Pancreas (tissue), 10 donors: Measurements from ENCODE around the gene XPOT. TPM values are rescaled to one million over a fixed set of nuclear protein-coding genes. Genes with fewer than 3 reads are reported as not detected.

ENCODE experiments used
- ATAC-seq, 4 donors: fragments of 200-7000 bp; cut with Tn5 transposase; one replicate each; pipeline versions ENCODE4 v1.8.0 to v1.9.1; 2020; ENCODE audit warnings: mild to moderate bottlenecking in 4 of 4, moderate library complexity in 4 of 4
- DNase-seq, 6 donors: peaks; one replicate each; pipeline ENCODE4 v3.0.0-alpha.2; 2020
- FAIRE-seq: peaks from 2 replicates; lab custom pipeline; 2012; peaks lifted over from hg19 to GRCh38; lab: Jason Lieb, UNC
- H3K27ac ChIP-seq, 4 donors: fragments of 200-600 bp; sonication (generic); 1 replicate in 3 of 4; 2 replicates in 1 of 4; pipeline versions ENCODE4 v1.5.0 to v1.8.0; 2020
- H3K27me3 ChIP-seq, 4 donors: fragments of 200-600 bp; one replicate each; pipeline ENCODE4 v1.8.0; 2021
- H3K36me3 ChIP-seq, 3 donors: fragments of 200-600 bp; sonication (generic) in 1 of 3; one replicate each; pipeline versions ENCODE4 v1.5.0 to v1.8.0; 2020 to 2021
- H3K4me1 ChIP-seq, 3 donors: fragments of 200-600 bp; one replicate each; pipeline ENCODE4 v1.8.0; 2021
- H3K4me3 ChIP-seq, 4 donors: fragments of 200-600 bp; sonication (generic) in 2 of 4; one replicate each; pipeline versions ENCODE4 v1.5.0 to v1.8.0; 2020 to 2021
- H3K9me3 ChIP-seq, 4 donors: fragments of 200-600 bp; one replicate each; pipeline ENCODE4 v1.8.0; 2021
- WGBS, 2 donors: extraction: QIAGEN DNeasy Blood & Tissue Kit; methylation state at CpG; one replicate each; pipeline ENCODE4 v1.1.7; 2013; 5-methylcytosine and 5-hydroxymethylcytosine counted together
- intact Hi-C, 3 donors: fragments of 100-400 bp; cut with DNase I; formaldehyde crosslinking; loops; one replicate each; pipeline versions ENCODE4 v1.11.1 to v1.14.2; 2022
- polyA plus RNA-seq, 2 donors: library from polyadenylated mRNA; stranded (reverse); fragments of 200-250 nt; gene quantifications; one replicate each; pipeline ENCODE4 v1.2.3, GENCODE V29; 2013
- total RNA-seq, 6 donors: library from RNA; stranded (reverse); fragmentation: NEBNext Ultra II Directional in 4 of 6; extraction: Animal tissue kit (Norgen Biotek cat#: 25700) in 4 of 6; gene quantifications; one replicate each; pipeline versions ENCODE4 v1.2.1 to v1.2.4, GENCODE V29; 2021 to 2023
- TF ChIP-seq, protein P1 (sequence below), 4 donors: fragments of 200-600 bp; sonication (generic) in 3 of 4; IDR thresholded peaks; one replicate each; pipeline versions ENCODE4 v1.5.0 to v1.8.0; 2021; ENCODE audit warnings: antibody characterized with exemption in 4 of 4
- donor health status: healthy with polysubstance abuse.
- donor health status: DM: no; HTN: no; CAD: no; lungs with moderate emphysema.
- donor health status: DM: no; HTN: no; CAD: no.
- donor health status: control.
- donor health status: control.
- donor health status: Bipolar disorder and iron deficiency.
- donor health status: DM: yes; HTN: yes; CAD: no.
- donor health status: DM: no; HTN: no; CAD: no.
- donor health status: DM: no; HTN: no; CAD: no.
- donor health status: DM: yes; HTN: yes; CAD: no.

The XPOT gene
- total and polyA plus RNA-seq, 8 donors: 10.7 to 76.1 (median 27.9) TPM

DNA sequence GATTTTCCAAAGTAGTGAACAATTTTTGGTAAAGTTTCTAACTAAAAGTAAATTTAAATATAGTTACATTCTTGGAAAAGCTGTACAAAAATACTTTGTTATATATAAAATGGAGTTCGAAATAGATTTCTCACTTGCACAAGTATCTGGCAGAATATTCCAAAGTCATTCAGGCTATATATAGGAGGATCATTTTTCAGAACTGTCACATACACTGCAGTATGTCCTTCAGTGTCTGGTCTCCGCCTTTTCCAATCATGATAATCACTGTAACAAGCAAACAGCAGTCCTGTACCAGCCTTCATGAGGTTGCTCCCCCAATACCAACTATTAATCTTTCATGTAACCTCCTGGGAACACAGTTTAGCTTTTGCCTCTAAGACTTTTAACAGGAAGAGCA lies 66.3 kb downstream of the XPOT start:
- no peaks in the 10 kb centered on the region for H3K9me3 ChIP-seq
- H3K4me3 ChIP-seq: no peak overlapping the region
- H3K27ac ChIP-seq: no peak overlapping the region
- peaks cover 0 to 3% (median 0%) of the 10 kb centered on the region in 3 donors for H3K4me1 ChIP-seq
- DNase-seq: no peak
- intact Hi-C loops: no loop called here
- WGBS, 2 donors: 93% methylated on average over 2 of the region's 2 CpGs
- TF ChIP-seq, protein P1, sequence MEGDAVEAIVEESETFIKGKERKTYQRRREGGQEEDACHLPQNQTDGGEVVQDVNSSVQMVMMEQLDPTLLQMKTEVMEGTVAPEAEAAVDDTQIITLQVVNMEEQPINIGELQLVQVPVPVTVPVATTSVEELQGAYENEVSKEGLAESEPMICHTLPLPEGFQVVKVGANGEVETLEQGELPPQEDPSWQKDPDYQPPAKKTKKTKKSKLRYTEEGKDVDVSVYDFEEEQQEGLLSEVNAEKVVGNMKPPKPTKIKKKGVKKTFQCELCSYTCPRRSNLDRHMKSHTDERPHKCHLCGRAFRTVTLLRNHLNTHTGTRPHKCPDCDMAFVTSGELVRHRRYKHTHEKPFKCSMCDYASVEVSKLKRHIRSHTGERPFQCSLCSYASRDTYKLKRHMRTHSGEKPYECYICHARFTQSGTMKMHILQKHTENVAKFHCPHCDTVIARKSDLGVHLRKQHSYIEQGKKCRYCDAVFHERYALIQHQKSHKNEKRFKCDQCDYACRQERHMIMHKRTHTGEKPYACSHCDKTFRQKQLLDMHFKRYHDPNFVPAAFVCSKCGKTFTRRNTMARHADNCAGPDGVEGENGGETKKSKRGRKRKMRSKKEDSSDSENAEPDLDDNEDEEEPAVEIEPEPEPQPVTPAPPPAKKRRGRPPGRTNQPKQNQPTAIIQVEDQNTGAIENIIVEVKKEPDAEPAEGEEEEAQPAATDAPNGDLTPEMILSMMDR (IDR thresholded peaks at IDR 0.05): no peak
- no peak for ATAC-seq
- peaks cover 0 to 27% (median 0%) of the 10 kb centered on the region in 3 donors for H3K36me3 ChIP-seq
- no peak for FAIRE-seq
- no peaks in the 10 kb centered on the region for H3K27me3 ChIP-seq

DNA sequence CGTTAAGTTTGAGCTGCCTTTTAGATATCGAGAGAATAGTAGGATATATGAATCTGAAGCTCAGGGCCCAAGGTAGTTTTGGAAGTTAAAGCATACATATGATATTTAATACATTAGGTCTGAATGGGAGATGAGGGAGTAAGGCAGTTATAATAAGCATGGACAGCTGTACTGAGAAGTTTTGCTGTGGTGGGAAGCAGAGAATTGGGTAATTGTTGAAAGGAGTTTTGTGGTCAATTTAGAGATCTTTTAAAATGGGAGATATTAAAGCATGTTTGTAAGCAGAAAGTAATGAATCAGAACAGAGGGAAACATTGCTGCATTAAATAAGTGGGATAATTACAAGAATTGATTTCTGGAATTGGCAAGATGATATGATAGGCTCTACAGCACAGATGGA lies 69.0 kb downstream of the XPOT start:
- Histone ChIP-seq H3K4me3 (no peak overlapping the region), H3K27ac (no peak overlapping the region), H3K36me3 (peaks cover 0 to 28% (median 0%) of the 10 kb centered on the region in 3 donors), H3K4me1 (peaks cover 0 to 3% (median 0%) of the 10 kb centered on the region in 3 donors), H3K27me3 (no peaks in the 10 kb centered on the region), H3K9me3 (no peaks in the 10 kb centered on the region)
- FAIRE-seq: no peak
- no peak for ATAC-seq
- intact Hi-C loops: no loop called here
- no peak for DNase-seq
- TF ChIP-seq, protein P1 (IDR thresholded peaks at IDR 0.05): no peak
- WGBS, 2 donors: 92 to 97% methylated on average over 2 of the region's 2 CpGs

DNA sequence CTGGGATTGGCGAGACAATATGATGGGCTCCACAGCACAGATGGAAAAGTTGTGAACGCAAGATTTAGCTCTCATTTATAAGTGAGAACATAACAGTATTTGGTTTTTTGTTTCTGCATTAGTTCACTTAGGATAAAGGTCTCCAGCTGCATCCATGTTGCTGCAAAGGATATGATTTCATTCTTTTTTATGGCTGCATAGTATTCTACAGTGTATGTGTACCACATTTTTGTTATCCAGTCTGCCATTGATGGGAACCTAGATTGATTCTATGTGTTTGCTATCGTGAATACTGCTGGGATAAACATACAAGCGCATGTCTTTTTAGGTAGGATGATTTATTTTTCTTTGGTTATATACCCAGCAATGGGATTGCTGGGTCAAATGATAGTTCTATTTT lies 71.3 kb downstream of the XPOT start:
- TF ChIP-seq, protein P1 (IDR thresholded peaks at IDR 0.05): no peak
- H3K4me3 ChIP-seq: no peak overlapping the region
- no peaks in the 10 kb centered on the region for H3K9me3 ChIP-seq
- no peaks in the 10 kb centered on the region for H3K4me1 ChIP-seq
- WGBS, 2 donors: 98% methylated on average over 4 of the region's 4 CpGs
- FAIRE-seq: no peak
- H3K36me3 ChIP-seq: peaks cover 0 to 28% (median 0%) of the 10 kb centered on the region in 3 donors
- intact Hi-C loops: no loop called here
- ATAC-seq: no peak
- no peaks in the 10 kb centered on the region for H3K27me3 ChIP-seq
- no peak overlapping the region for H3K27ac ChIP-seq
- DNase-seq: no peak

DNA sequence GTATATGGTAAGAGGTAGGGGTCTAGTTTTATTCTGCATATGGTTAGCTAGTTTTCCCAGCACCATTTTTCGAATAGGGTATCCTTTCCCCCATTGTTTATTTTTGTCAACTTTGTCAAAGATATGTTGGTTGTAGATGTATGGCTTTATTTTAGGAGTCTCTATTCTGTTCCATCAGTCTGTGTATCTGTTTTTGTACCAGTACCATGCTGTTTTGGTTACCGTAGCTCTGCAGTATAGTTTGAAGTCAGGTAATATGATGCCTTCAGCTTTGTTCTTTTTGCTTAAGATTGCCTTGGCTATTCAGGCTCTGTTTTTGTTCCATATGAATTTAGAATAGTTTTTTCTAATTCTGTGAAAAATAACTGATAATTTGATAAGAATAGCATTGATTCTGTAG lies 72.7 kb downstream of the XPOT start:
- 99 to 100% methylated on average over 2 of the region's 2 CpGs for WGBS, 2 donors
- no peaks in the 10 kb centered on the region for H3K9me3 ChIP-seq
- no peak overlapping the region for H3K4me3 ChIP-seq
- no peak for ATAC-seq
- TF ChIP-seq, protein P1 (IDR thresholded peaks at IDR 0.05): no peak
- no peak for FAIRE-seq
- no peak overlapping the region for H3K27ac ChIP-seq
- H3K4me1 ChIP-seq: no peaks in the 10 kb centered on the region
- H3K27me3 ChIP-seq: no peaks in the 10 kb centered on the region
- intact Hi-C loops: no loop called here
- no peak for DNase-seq
- peaks cover 0 to 31% (median 0%) of the 10 kb centered on the region in 3 donors for H3K36me3 ChIP-seq

DNA sequence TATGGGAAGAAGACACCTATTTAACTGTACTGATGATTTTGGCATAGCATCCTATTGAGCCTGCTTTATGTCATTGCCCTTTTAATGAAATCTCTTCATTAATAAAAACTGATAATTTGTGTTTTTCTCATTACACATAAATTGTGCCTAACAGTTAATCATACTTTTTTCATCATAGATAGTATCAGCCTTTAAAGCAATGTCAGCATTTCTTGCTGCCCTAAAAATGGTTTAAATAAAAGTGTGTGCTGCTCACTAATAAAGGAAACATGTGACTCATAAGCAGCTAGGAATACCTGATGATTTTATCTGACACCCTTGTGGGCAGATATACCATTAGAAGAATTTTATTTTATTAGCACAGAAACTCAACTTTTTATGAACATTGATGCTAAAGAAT lies 74.5 kb downstream of the XPOT start:
- TF ChIP-seq, protein P1 (IDR thresholded peaks at IDR 0.05): no peak
- ATAC-seq (no peak), FAIRE-seq (no peak), DNase-seq (no peak)
- Histone ChIP-seq H3K9me3 (no peaks in the 10 kb centered on the region), H3K27ac (no peak overlapping the region), H3K27me3 (no peaks in the 10 kb centered on the region), H3K36me3 (peaks cover 0 to 31% (median 0%) of the 10 kb centered on the region in 3 donors), H3K4me3 (no peak overlapping the region), H3K4me1 (no peaks in the 10 kb centered on the region)
- intact Hi-C loops: no loop called here
